ENCODE results near the gene MDP1. TPM values are rescaled to one million over a fixed set of nuclear protein-coding genes. Genes with fewer than 3 reads are reported as not detected.
"Not testable (repeated sequence)": the region's sequence is repeated elsewhere in the genome, so short reads cannot be mapped to it uniquely, and the experiment has no call there.

The MDP1 gene
- total RNA-seq, 4 donors from 2014 or later: 1.4 to 12.4 (median 8.6) TPM

DNA sequence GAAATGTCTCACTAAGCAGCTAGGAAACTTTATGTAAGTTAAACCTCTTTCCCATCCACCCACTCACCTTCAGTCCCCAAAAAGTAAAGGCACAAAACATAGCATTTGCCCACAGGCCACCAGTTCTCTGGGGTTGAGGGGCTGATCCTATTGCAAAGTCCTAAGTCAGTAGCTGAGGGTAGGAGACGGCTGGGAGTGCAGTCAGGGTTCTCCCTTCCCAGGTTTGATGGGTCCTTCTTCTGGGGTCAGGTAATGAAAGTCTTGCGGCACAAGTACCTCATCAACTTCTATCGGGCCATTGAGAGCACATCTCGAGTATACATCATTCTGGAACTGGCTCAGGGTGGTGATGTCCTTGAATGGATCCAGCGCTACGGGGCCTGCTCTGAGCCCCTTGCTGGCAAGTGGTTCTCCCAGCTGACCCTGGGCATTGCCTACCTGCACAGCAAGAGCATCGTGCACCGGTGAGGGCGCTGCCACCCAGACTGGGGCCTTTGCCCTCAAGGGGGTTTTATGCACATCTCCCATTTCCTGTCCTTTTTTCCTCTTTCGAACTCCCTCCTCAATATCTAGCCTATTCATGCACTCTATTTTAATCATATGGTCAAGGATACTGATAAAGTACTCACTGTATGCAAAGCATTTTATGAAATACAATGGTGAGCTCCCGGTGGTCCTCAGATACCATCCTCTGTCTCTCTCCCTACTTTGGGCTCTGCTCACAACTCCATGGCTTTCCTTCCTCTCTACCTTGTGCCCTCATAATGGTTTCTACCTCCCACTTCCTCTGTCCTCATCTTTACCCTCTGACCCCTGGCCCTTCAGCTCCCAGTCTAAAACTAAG lies 9.4 kb downstream of the MDP1 start:
- H3K9me3 ChIP-seq: no peaks in the 10 kb centered on the region
- H3K27ac ChIP-seq: no peak overlapping the region
- H3K27me3 ChIP-seq: no peaks in the 10 kb centered on the region
- 93 to 97% methylated on average over 8 of the region's 11 CpGs for WGBS, 2 donors
- H3K36me3 ChIP-seq: peaks cover 4 to 96% (median 19%) of the 10 kb centered on the region in 3 donors
- no peak overlapping the region for H3K4me3 ChIP-seq
- peaks cover 0 to 9% (median 0%) of the 10 kb centered on the region in 3 donors for H3K4me1 ChIP-seq
- no peak for DNase-seq
- intact Hi-C loops (cut with DNase I): no loop called here
- no peak for TF ChIP-seq POLR2A (IDR thresholded peaks at IDR 0.05)
- TF ChIP-seq, protein P1, sequence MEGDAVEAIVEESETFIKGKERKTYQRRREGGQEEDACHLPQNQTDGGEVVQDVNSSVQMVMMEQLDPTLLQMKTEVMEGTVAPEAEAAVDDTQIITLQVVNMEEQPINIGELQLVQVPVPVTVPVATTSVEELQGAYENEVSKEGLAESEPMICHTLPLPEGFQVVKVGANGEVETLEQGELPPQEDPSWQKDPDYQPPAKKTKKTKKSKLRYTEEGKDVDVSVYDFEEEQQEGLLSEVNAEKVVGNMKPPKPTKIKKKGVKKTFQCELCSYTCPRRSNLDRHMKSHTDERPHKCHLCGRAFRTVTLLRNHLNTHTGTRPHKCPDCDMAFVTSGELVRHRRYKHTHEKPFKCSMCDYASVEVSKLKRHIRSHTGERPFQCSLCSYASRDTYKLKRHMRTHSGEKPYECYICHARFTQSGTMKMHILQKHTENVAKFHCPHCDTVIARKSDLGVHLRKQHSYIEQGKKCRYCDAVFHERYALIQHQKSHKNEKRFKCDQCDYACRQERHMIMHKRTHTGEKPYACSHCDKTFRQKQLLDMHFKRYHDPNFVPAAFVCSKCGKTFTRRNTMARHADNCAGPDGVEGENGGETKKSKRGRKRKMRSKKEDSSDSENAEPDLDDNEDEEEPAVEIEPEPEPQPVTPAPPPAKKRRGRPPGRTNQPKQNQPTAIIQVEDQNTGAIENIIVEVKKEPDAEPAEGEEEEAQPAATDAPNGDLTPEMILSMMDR (IDR thresholded peaks at IDR 0.05): no peak

DNA sequence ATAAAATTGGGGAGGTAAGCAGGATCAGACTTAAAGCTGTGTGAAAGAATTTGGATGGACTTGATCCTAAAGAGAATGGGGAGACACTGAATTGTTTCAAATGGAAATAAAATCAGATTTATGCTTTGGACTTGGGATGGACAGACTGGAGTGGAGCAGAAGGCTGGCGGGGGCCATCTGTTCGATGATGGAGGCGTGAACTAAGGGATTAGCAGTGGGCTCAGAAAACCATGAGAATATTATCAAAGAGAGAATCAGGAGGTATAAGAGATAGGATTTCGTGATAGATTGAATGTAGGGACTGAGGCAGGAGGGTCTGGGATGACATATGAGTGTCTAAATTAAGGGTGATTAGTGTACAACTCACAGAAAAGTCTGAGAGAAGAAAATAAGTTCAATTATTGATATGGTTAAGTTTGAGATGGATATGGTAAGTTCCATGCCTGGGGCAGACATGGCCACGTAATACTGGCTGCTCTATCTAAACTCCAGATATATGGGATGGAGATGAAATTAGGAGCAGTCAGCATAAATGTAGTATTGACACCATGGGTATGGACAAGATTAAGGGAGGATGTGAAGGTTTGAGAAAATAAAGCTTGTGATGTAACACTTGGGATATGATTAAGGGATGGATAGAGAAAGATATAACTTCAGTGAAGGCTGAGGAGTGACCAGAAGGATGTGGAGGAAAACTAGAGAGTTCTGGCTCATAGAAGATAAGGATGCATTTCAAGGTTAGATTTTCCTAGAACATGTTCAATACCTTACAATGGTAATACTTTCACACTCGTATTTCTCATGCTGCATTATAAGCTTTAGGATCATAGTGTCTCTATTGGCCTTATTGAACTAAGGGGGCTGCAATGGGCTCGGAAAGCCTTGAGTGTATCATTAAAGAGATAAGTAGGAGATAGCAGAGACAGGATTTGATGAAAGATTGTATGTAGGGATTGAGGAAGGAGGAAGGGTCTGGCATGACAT lies 11.4 kb downstream of the MDP1 start:
- intact Hi-C loops (cut with DNase I): no loop called here
- no peaks in the 10 kb centered on the region for H3K27me3 ChIP-seq
- H3K36me3 ChIP-seq: peaks cover 0 to 96% (median 10%) of the 10 kb centered on the region in 3 donors
- H3K4me1 ChIP-seq: peaks cover 0 to 9% (median 0%) of the 10 kb centered on the region in 3 donors
- no peak for TF ChIP-seq POLR2A (IDR thresholded peaks at IDR 0.05)
- TF ChIP-seq, protein P1 (IDR thresholded peaks at IDR 0.05): no peak
- no peak overlapping the region for H3K4me3 ChIP-seq
- WGBS, 2 donors: 92 to 93% methylated on average over 7 of the region's 7 CpGs
- no peak overlapping the region for H3K27ac ChIP-seq
- H3K9me3 ChIP-seq: no peaks in the 10 kb centered on the region
- DNase-seq: no peak

DNA sequence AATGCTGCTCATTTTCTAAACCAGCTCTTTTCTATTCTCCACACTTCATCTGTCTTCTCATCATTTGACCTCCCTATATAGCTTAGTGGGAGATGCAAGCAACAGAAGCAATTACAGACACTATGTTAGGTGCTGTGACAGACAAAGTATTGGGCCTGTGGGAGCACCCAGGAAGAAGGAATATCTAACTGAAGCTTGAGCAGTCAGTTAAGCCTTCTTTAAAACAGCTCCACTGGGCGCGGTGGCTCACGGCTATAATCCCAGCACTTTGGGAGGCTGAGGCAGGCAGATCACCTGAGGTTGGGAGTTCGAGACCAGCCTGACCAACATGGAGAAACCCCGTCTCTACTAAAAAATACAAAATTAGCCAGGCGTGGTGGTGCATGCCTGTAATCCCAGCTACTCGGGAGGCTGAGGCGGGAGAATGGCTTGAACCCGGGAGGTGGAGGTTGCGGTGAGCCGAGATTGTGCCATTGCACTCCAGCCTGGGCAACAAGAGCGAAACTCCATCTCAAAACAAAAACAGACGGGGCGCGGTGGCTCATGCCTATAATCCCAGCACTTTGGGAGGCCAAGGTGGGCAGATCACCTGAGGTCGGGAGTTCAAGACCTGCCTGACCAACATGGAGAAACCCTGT lies 12.5 kb downstream of the MDP1 start:
- H3K27ac ChIP-seq; H3K9me3 ChIP-seq; H3K4me3 ChIP-seq; H3K27me3 ChIP-seq; intact Hi-C loops (cut with DNase I); DNase-seq: not testable (repeated sequence)
- Histone ChIP-seq H3K4me1 (peaks cover 0 to 18% (median 0%) of the 10 kb centered on the region in 3 donors), H3K36me3 (peaks cover 0 to 94% (median 10%) of the 10 kb centered on the region in 3 donors)
- 89 to 92% methylated on average over 14 to 16 of the region's 16 CpGs for WGBS, 2 donors

DNA sequence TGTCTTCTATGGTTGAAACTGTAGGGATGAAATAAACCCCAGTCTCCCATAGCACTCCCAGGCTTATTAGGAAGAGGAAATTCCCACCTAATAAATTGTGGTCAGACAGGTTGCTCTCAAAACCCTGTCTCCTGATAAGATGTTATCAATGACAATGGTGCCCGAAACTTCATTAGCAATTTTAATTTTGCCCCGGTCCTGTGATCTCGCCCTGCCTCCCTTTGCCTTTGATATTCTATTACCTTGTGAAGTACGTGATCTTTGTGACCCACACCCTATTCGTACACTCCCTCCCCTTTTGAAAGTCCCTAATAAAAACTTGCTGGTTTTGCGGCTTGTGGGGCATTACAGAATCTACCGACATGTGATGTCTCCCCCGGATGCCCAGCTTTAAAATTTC lies 13.3 kb downstream of the MDP1 start:
- 91% methylated on average over 8 of the region's 8 CpGs for WGBS, 2 donors
- not testable (repeated sequence) for DNase-seq, H3K4me3 ChIP-seq

DNA sequence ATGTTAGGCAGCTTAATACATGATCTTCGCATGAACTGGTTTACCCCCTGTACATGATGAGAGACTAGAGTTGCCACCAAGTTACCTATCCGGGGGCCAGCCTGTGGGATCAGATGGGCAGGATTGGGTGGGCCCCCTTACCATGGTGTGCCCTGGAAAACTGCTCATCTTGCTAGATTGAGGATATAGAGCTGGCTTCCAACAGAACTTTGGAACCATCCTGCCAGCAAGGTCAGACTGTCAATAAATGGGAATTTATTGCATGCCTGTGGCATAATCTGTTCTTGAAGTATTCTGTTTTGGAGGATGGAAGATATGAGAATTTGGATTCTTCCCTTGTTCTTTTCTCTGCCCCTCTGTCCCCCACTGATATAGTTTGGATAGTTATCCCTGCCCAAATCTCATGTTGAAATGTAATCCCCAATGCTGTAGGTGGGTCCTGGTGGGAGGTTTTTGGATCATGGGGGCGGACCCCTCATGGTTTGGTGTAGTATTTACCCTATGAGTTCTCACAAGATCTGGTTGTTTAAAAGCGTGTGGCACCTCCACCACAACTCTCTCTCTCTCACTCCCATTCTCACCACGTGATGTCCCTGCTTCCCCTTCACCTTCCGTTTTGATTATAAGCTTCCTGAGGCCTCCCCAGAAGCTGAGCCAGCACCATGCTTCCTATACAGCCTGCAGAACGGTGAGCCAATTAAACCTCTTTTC lies 16.9 kb downstream of the MDP1 start:
- 70 to 85% methylated on average over 7 of the region's 7 CpGs for WGBS, 2 donors
- Histone ChIP-seq H3K4me3 (no peak overlapping the region), H3K27ac (no peak overlapping the region), H3K9me3 (no peaks in the 10 kb centered on the region), H3K27me3 (no peaks in the 10 kb centered on the region), H3K4me1 (peaks cover 18 to 51% (median 20%) of the 10 kb centered on the region in 3 donors), H3K36me3 (peaks cover 0 to 53% (median 0%) of the 10 kb centered on the region in 3 donors)
- no peak for TF ChIP-seq POLR2A (IDR thresholded peaks at IDR 0.05)
- TF ChIP-seq, protein P1 (IDR thresholded peaks at IDR 0.05): no peak
- intact Hi-C loops (cut with DNase I): no loop called here
- no peak for DNase-seq

More for the DNA sequence above, 13.3 kb downstream of the MDP1 start:
- H3K27ac ChIP-seq; H3K27me3 ChIP-seq; H3K9me3 ChIP-seq; intact Hi-C loops (cut with DNase I): not testable (repeated sequence)
- Histone ChIP-seq H3K36me3 (peaks cover 0 to 85% (median 7%) of the 10 kb centered on the region in 3 donors), H3K4me1 (peaks cover 0 to 23% (median 0%) of the 10 kb centered on the region in 3 donors)

All from esophagus squamous epithelium (tissue), 5 donors.